Osteocyte (in vitro differentiated cells): Measurements from ENCODE around the gene PAAF1. TPM values are rescaled to one million over a fixed set of nuclear protein-coding genes. Genes with fewer than 3 reads are reported as not detected.

ENCODE experiments used
- DNase-seq: peaks from one replicate; pipeline ENCODE4 v3.0.0; 2021; ENCODE audit warnings: mixed read lengths; ENCODE audit not compliant: unreplicated experiment; ENCODE audit errors: extremely low spot score
- H3K27ac Mint-ChIP-seq: one replicate; pipeline ENCODE4 v1.8.0; 2021; ENCODE audit warnings: mild to moderate bottlenecking, mixed read lengths; ENCODE audit not compliant: unreplicated experiment
- H3K27me3 Mint-ChIP-seq: one replicate; pipeline ENCODE4 v1.8.0; 2021; ENCODE audit warnings: mixed read lengths; ENCODE audit not compliant: unreplicated experiment
- H3K36me3 Mint-ChIP-seq: one replicate; pipeline ENCODE4 v1.8.0; 2021; ENCODE audit warnings: mixed read lengths; ENCODE audit not compliant: unreplicated experiment
- H3K4me1 Mint-ChIP-seq: one replicate; pipeline ENCODE4 v1.8.0; 2021; ENCODE audit warnings: mixed read lengths; ENCODE audit not compliant: unreplicated experiment
- H3K4me3 Mint-ChIP-seq: one replicate; pipeline ENCODE4 v1.8.0; 2021; ENCODE audit warnings: mild to moderate bottlenecking, moderate library complexity, mixed read lengths; ENCODE audit not compliant: unreplicated experiment
- H3K9me3 Mint-ChIP-seq: one replicate; pipeline ENCODE4 v1.8.0; 2021; ENCODE audit warnings: mixed read lengths; ENCODE audit not compliant: unreplicated experiment
- CTCF ChIP-seq: fragments of 200-600 bp; sonication (generic); IDR thresholded peaks from 2 replicates; pipeline ENCODE4 v1.5.0; 2021; ENCODE audit warnings: antibody characterized with exemption, mild to moderate bottlenecking, moderate library complexity
- total RNA-seq: library from RNA; stranded (reverse); gene quantifications from 2 replicates; pipeline ENCODE4 v1.2.1, GENCODE V29; 2021

The PAAF1 gene
- total RNA-seq, 1 donor from 2014 or later, result 17.3 TPM

- Mint-ChIP-seq H3K27ac (no peak overlapping the region), H3K9me3 (no peaks in the 10 kb centered on the region), H3K4me1 (peaks cover 10% of the 10 kb centered on the region), H3K27me3 (no peaks in the 10 kb centered on the region), H3K4me3 (no peak overlapping the region), H3K36me3 (no peaks in the 10 kb centered on the region)
- TF ChIP-seq CTCF, result no peak
- DNase-seq, result no peak
Measured at GRCh38 chr11:73962101-73962705, 85.4 kb downstream of the PAAF1 start.

DNA sequence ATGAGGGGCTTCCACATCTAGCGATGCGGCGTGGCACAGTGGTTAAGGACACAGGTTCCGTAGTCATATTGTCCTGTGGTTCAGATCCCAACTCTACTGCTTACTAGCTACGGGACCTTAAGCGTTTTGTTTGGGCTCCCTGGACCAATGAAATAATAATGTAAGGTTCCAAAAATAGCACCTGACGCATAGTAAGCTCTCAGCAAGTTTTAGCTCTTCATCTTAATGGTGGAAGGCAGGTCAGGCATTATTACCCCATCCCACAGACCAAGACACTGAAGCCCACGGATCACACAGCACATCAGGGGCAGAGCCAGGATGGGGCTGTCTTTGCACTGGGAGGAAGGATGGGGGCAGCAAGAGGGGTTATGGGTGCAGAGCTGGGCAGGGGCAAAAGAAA is 87.1 kb downstream of the PAAF1 start:
- TF ChIP-seq CTCF, result no peak
- Mint-ChIP-seq H3K9me3 (no peaks in the 10 kb centered on the region), H3K27me3 (no peaks in the 10 kb centered on the region), H3K27ac (no peak overlapping the region), H3K4me1 (peaks cover 10% of the 10 kb centered on the region), H3K36me3 (no peaks in the 10 kb centered on the region), H3K4me3 (no peak overlapping the region)
- DNase-seq, result no peak

- no peak overlapping the region for H3K27ac Mint-ChIP-seq
- TF ChIP-seq CTCF, result no peak
Measured at GRCh38 chr11:73965076-73965763, 88.4 kb downstream of the PAAF1 start.

GRCh38 chr11:73965764-73966121 is 88.9 kb downstream of the PAAF1 start:
- no peak for DNase-seq
- Mint-ChIP-seq H3K4me3 (no peak overlapping the region), H3K27ac (no peak overlapping the region), H3K4me1 (peaks cover 15% of the 10 kb centered on the region), H3K9me3 (no peaks in the 10 kb centered on the region), H3K27me3 (no peaks in the 10 kb centered on the region), H3K36me3 (no peaks in the 10 kb centered on the region)
- no peak for TF ChIP-seq CTCF

More at GRCh38 chr11:73965076-73965763, 88.4 kb downstream of the PAAF1 start:
- Mint-ChIP-seq H3K9me3 (no peaks in the 10 kb centered on the region), H3K4me3 (no peak overlapping the region), H3K4me1 (peaks cover 13% of the 10 kb centered on the region), H3K27me3 (no peaks in the 10 kb centered on the region), H3K36me3 (no peaks in the 10 kb centered on the region)
- no peak for DNase-seq

GRCh38 chr11:73968356-73968966 is 91.7 kb downstream of the PAAF1 start:
- no peak for DNase-seq
- no peak for TF ChIP-seq CTCF
- Mint-ChIP-seq H3K36me3 (no peaks in the 10 kb centered on the region), H3K27ac (no peak overlapping the region), H3K4me1 (peaks cover 16% of the 10 kb centered on the region), H3K4me3 (no peak overlapping the region), H3K27me3 (no peaks in the 10 kb centered on the region), H3K9me3 (no peaks in the 10 kb centered on the region)
